GM18861 (cell line): ENCODE data around the gene ZNF346.
A peak's percentile ranks its signal among the peaks of the same experiment; 100 is the strongest.

Source experiments
- ATAC-seq: cut with Tn5 transposase; IDR thresholded peaks from one replicate; pipeline ENCODE4 v1.9.1; 2021; ENCODE audit not compliant: unreplicated experiment

The ZNF346 gene

DNA sequence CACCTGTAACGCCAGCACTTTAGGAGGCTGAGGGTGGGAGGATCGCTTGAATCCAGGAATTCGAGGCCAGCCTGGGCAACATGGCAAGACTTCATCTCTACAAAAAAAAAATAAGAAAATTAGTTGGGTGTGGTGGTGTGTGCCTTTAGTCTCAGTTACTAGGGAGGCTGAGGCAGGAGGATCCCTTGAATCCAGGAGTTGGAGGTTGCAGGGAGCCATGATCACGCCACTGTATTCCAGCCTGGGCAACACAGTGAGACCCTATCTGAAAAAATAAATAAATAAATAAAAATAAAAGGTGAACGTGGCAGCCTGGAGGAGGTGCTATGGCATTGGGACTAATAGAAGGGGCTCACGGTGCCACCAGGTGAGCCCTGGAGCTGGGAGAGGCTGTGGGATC is 71.3 kb downstream of the ZNF346 start:
- no peak for ATAC-seq

GRCh38 chr5:177094224-177095087 is 72.0 kb downstream of the ZNF346 start:
- ATAC-seq, result no peak

DNA sequence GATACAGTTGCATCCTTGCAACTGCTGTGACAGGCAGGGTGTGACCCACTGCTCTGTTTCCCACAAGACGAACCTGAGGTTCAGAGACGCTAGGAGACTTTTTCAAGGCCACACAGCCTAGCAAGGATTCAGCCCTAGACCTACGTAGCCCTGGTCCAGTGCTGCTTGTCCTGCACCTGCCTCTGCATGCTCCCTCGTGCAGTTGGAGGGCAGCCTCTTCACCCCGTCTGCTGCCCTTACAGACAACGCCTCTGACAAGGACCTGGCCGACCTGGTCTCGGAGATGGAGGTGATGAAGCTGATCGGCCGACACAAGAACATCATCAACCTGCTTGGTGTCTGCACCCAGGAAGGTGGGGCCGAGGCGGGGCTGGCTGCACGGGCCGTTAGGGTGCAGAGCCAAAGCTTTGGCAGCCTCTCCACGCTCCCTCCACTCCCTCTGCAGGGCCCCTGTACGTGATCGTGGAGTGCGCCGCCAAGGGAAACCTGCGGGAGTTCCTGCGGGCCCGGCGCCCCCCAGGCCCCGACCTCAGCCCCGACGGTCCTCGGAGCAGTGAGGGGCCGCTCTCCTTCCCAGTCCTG is 72.7 kb downstream of the ZNF346 start:
- ATAC-seq, result no peak

DNA sequence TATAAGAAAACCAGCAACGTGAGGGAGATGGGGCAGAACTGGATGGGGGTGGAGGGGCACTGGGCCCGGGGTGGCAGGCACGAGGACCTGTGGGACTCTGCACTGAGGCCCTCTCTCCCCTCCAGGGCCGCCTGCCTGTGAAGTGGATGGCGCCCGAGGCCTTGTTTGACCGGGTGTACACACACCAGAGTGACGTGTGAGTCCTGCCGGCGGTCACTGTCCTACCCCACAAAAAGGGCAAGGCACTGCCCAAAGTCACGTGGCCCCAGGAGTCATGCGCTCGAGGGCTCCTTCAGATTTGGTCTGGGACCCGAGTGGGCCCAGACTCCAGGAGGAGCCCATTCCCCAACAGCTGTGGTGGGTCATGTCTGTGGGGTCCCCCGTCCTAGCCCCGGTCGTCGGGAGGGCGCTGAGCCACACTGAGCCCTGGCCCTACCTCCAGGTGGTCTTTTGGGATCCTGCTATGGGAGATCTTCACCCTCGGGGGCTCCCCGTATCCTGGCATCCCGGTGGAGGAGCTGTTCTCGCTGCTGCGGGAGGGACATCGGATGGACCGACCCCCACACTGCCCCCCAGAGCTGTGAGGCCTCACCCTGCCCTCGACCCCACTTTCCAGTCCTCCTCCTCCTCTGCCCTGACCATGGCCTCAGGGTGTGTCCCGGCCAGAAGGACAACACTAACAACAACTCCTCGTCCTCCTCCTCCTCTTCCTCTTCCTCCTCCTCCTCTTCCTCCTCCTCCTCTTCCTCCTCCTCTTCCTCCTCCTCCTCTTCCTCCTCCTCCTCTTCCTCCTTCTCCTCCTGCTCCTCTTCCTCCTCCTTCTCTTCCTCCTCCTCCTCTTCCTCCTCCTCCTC is 73.9 kb downstream of the ZNF346 start:
- no peak for ATAC-seq

GRCh38 chr5:177097016-177097985 is 74.8 kb downstream of the ZNF346 start:
- no peak for ATAC-seq

DNA sequence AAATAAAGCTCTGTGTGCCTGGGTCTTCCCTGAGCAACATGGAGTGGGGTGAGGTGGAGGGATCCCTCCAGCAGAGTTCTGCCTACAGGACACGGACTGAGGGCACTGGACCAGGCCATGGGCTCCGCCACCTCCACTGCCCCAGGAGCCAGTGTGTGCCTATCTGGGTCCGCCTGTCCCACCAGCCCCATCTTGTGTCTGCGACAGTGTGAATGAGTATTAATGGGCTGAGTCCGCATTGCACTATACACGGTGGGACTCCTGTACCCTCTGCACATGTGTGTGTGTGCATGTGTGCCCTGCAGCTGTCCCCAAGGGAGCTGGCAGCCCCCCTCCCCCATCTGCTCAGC is 75.6 kb downstream of the ZNF346 start:
- ATAC-seq, result no peak

DNA sequence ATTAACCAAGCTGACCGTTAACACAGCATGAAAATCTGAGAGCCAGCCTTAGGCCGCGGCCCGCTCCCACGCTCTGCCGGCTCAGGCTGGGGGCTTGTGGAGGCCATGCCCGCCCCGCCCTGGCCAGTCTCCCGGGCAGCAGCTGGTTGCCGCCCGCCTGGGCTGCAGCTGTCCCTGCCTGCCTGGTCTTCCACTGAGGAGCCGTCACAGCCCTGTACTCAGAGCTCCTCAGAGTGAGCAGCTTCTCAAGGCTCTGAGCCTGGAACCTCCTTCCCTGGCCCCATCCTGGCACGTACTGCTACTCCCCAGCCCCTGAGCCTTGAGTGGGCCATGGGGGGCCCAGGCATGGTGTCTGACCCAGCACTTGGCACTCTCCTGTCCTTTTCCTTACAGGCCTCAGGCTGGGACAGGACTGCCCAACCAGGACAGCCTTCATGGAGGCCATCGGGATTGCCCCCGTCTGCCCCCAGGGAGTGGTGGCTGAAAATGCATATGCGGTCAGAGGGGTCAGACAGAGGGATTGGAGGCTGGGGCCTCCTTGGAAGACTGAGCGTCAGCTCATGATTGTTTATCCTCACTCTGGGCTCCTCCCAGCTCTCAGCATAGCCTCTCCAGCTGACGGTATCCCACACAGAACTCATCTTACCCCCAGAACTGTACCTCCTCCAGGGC is 76.1 kb downstream of the ZNF346 start:
- ATAC-seq, result no peak

DNA sequence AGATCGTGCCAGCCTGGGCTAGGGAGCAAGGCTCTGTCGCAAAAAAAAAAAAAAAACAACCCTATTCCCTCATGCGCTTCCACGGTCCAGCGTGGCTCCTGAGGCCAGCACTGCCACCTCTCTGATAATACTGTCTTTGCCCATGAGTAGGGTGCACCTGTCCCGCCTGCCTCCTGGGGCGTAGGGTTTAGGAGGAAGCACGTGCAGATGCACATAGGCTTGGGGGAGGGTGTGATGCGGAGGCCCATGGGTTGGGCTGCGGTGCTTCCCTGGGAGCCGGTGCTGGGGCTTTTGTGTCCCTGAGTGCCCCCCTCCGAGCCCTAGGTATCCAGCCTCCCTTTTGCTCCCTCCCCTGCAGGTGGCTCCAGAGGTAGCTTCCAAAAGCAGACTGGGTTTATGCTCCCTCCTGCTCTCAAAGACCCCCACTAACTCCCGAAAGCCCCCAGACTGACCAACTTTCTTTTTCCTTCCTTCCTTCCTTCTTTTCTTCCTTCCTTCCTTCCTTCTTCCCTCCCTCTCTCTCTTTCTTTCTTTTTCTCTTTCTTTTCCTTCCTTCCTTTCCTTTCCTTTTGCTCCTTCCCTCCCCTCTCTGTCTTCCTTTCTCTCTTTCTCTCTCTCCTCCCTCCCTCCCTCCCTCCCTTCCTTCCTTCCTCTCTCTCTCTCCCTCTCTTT is 77.1 kb downstream of the ZNF346 start:
- ATAC-seq, result no peak

DNA sequence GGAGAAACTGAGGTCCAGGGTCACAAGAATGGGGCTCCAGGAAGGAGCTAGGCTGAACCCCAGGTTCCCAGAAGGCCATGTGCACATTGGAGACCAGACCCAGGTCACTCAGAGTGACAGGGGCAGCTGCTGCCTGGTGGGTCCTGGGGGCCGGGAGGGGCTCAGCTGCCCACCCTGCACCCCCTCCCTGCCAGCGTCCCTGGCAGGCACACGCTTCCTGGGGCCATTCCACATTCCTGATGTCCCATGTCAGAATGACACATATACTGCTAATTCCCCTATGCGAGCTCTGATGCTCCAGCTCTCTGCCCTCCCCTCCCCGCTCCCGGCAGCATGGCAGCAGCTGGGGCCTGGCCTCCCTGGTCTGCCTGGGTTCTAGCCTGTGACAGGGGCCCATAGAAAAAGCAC is 78.2 kb downstream of the ZNF346 start:
- no peak for ATAC-seq

DNA sequence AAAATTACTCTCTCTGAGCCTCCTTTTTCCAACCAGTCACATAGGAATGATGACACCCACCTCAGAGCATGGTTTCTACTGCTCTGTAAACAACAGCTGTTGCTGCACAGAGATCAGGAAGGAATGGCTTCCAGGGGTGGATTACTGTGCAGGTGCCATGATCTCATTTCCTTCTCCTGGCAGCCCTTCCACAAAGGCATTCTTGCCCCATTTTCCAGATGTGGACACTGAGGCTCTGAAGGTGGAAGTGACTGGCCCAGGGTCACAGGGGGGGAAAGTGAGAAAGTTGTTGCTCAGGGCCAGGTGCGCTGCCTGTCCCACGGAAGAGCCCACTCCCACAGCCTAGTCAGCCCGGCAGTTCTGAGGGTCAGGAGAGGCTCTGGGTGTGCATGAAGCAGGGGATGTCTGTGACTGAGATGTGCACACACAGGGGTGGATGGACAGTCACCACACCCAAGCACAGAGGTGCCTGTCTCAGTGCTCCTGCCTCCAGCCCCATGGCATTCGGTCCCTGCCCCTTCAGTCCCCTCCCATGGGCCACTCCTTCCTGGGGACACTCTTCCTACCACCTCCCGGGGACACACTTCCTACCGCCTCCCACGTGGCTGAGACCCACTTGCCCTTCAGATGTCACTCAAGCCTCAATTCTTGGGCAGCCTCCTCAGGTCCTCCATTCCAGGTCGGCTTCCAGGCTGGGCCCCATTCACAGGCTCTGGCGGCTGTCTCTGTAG is 81.2 kb downstream of the ZNF346 start:
- no peak for ATAC-seq

- no peak for ATAC-seq
Observed at GRCh38 chr5:177105691-177106476, 83.4 kb downstream of the ZNF346 start.

- ATAC-seq, result no peak
Observed at GRCh38 chr5:177107159-177107558, 84.7 kb downstream of the ZNF346 start.

GRCh38 chr5:177109810-177110209 is 87.3 kb downstream of the ZNF346 start:
- ATAC-seq, result no peak

DNA sequence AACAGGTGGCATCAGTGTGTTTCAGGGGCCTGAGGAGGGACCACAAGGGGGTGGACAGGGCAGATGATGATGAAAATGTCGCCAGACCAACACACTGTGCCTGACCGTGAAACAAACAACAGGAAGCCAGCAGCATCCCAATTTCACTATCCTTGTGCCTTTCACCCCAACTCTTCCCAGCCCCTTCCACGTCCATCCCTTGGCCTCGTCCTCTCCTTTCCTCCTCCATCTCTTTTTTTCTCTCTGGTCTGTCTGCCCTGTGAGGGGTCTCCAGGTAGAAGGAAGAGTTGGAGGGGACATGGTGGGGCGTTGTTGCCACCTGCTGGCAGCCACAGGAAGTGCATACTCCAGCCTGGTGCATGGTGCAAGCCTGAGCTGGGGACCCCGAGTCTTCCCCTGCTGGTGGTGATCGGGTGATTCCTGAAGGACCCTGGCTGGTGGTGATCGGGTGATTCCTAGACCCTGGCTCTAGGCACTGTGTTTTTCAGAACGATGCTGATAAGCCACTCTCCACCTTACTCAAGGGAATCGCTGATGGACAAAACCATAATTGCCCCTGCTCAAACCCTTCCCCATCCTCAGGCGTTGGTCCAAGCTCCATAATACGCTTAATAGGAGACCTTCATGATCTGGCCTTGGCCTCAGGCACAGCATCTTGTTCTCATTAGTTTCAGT is 89.4 kb downstream of the ZNF346 start:
- ATAC-seq, result no peak

DNA sequence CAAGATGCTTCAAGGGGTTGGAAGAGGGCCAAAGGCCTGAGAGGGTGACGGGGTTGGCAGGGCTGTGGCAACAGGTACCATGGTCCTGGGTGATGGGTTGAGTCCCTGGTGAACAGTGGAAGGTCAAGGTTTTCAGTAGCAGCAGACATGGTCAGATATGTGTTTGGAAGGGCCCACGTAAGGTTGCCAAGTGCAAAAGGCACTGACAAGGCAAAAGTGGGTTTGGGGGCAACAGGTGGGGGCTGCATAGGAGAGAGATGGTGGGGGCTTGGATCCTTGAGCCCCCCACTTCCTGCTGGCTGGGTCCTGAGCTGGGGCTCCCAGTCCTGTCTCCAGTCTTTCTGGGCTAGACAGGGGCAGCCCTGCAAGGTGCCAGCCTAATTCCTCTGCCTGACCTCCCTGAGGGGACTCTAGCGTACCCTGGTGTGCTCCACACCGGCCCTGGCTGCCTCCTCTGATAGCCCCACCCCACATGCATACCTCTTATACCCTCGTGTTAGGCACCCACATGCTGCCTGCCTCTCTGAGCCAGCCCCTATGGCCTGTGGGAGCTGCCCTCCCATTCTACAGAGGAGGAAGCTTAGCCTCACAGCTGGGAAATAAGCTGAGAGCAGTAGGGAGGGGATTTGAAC is 90.2 kb downstream of the ZNF346 start:
- no peak for ATAC-seq

DNA sequence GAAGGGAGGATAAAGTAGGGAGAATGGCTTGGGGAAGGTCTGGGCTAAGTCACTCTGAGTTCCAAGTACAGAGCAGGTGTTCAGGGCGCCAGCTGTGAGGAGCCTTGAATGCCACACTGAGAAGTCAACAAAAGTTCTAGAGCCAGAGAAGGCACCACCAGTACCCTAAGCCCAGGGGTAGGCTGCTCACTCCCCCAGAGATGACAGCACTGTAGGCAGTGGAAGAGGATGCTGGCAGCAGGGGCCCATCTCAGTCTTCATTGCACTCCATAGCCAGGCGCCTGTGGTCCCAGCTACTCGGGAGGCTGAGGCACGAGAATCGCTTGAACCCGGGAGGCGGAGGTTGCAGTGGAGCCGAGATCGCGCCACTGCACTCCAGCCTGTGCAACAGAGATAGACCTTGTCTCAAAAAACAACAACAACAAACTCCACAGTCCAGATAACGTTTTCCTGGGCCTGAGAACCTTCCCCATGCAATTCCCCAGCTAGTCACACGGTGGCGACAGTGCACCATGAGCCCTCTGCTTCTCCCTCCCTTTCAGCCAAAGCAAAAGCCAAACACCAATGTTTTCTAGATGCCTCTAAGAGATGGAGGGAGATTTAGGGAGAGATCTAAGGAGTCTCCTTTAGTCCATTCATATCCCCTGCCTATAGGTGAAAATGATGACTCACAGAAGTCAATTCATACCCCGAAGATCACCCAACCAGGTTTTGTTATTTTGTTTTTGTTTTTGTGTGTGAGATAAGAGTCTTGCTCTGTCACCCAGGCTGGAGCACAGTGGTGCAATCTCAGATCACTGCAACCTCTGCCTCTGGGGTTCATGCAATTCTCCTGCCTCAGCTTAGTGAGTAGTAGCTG is 91.3 kb downstream of the ZNF346 start:
- peak; percentile 42 for ATAC-seq
